ENCODE results near the gene STOX2.

- TF ChIP-seq TAF1 (IDR thresholded peaks at IDR 0.05; ENCODE audit: borderline replicate concordance, low read depth, low read length), result no peak
- TF ChIP-seq USF2 (IDR thresholded peaks at IDR 0.05; ENCODE audit: borderline replicate concordance, low read depth, low read length), result no peak
Measured at GRCh38 chr4:184030036-184030435, 124.9 kb downstream of the STOX2 start.

Measured in SK-N-SH (cell line).